Caki2 (cell line): Measurements from ENCODE around the gene PCBP2. TPM values are rescaled to one million over a fixed set of nuclear protein-coding genes. Genes with fewer than 3 reads are reported as not detected.

Experiments
- DNase-seq: peaks from one replicate; pipeline ENCODE4 v3.0.0-alpha.2; 2015; ENCODE audit warnings: low read depth
- in situ Hi-C: cut with HindIII; loops from 2 replicates; pipeline ENCODE4 v1.10.0; 2016; ENCODE audit warnings: low sequenced_read_pairs, low pct_unique_long_range_greater_than_20kb, mixed read lengths
- total RNA-seq: library from RNA; depleted of rRNA; stranded (reverse); fragments of >200 nt; shearing (Covaris generic); gene quantifications from 2 replicates; pipeline ENCODE4 v1.2.3, GENCODE V29; 2014; ENCODE audit warnings: low replicate concordance

The PCBP2 gene
- total RNA-seq, 1 experiment from 2014 or later, result 201 TPM

DNA sequence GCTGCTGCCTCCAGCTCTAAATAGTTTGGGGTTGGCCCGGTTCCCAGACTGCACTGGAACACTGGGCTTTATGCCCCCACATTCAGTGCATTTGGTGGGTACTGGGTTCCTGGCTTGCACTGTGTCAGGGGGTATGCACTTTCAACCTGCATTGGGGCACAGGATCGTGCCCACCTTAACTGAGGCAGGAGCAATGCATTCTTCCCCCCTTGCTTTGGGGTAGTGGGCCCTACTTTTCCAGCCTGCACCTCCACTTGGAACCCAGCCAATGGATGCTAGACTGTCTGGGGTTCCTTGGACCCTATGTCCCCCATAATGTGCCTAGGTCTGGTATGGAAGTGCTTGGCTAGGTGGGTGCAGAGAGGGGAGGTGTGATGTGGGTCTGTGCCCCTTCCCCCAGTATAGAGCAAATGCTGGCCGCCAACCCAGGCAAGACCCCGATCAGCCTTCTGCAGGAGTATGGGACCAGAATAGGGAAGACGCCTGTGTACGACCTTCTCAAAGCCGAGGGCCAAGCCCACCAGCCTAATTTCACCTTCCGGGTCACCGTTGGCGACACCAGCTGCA lies 49.8 kb downstream of the PCBP2 start:
- in situ Hi-C loops, result no loop called here
- DNase-seq, result no peak

- peak; percentile 65 for DNase-seq
- in situ Hi-C loops, result no loop called here
Observed at GRCh38 chr12:53502331-53502730, 50.4 kb downstream of the PCBP2 start.

- in situ Hi-C loops, result no loop called here
- no peak for DNase-seq
Observed at GRCh38 chr12:53502983-53503728, 51.3 kb downstream of the PCBP2 start.

DNA sequence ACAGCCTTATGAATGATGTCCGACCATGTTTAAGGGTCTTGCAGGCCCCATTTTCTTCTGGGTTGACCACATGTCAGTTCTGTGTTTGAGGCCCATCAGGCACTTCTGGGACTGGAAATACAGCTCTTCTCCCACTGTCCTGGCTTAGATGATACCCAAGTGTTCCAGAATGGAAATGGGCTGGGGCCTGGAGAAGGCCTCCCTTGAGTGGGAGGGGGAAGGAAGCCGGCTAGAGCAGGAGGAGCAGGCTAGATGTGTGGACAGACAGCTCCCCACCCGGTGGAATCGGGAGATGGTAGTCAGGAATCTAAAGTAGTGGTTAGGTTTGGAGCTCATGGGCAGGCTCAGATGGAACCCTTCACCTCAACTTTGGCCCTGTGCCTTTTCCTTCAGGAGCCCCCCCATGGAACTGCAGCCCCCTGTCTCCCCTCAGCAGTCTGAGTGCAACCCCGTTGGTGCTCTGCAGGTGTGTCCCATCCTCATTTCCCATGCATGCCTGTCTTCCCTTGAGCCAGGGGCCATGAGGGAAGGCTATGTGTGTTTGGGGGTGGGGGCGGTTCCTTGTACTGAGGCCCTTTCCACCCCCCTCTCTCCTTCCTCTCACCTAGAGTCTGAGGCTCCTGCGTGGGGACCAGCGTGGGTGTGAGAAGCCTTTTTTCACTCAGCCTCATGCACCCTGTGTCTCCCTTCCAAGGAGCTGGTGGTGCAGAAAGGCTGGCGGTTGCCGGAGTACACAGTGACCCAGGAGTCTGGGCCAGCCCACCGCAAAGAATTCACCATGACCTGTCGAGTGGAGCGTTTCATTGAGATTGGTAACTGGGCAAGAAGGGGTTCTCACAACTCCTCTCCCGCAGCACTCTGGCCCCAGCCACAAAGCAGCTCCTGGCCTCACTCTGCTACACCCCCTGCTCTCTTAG lies 52.4 kb downstream of the PCBP2 start:
- in situ Hi-C loops, result no loop called here
- no peak for DNase-seq

GRCh38 chr12:53505086-53505485 lies 53.2 kb downstream of the PCBP2 start:
- DNase-seq, result no peak
- in situ Hi-C loops, result no loop called here

- in situ Hi-C loops, result no loop called here
- DNase-seq, result no peak
Observed at GRCh38 chr12:53505555-53506449, 53.9 kb downstream of the PCBP2 start.

- in situ Hi-C loops, result no loop called here
- no peak for DNase-seq
Observed at GRCh38 chr12:53506450-53506785, 54.5 kb downstream of the PCBP2 start.

DNA sequence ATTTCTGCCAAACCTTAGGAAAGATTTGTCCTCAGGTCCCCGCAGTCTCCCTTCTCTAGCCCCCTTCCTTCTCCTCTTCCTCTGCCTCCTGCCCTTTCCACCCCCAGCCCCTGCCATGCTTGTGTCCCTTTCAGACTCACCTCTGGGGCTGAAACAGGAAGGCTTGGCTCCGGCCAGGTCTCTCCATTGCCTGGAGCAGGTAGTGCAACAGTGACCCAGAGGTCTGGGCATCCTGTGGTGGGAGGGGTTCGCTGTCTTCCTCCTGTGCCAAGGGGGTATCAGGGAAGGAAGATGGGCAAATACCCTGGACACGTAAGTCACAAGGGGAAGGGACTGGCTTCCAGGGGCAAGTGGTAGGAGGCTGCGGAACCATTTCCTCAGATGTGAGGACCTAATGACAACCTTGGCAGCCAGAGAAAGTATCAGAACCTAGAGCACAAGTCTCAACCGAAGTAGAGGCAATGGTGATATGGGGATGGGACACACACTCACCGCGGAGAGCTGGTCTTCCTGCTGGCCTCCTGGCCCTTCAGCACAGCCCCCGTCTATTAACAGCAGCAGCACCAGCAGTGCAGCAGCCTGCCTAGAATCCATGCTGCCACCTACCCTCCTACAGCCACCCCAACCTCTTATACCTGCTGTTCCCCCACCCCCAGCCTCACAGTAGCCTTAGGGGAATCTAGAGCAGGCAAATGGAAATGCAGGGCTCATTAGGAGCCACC lies 55.1 kb downstream of the PCBP2 start, which contains the start of gene NPFF:
Gene NPFF, minus strand, starts transcription at position 604 of the 722 bp plus-strand sequence. Its CDS starts 10 bp downstream, at position 594.
- no peak for DNase-seq
- in situ Hi-C loops, result no loop called here

DNA sequence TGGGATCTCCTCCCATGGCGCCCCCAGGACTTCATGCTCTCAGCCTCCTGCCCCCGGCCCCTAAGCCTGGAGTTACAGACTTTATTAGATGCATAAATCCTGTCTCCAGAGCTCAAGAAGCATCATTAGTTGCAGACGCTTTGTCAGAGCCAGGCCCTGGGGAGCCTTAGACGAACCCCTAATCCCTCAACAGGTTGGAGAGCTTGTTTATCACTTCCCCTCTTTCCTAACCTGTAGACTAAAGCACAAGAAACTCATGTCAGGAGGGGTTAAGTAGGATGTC lies 55.6 kb downstream of the PCBP2 start:
- in situ Hi-C loops, result no loop called here
- DNase-seq, result no peak

- in situ Hi-C loops, result no loop called here
Observed at GRCh38 chr12:53508534-53509170, 56.8 kb downstream of the PCBP2 start.

DNA sequence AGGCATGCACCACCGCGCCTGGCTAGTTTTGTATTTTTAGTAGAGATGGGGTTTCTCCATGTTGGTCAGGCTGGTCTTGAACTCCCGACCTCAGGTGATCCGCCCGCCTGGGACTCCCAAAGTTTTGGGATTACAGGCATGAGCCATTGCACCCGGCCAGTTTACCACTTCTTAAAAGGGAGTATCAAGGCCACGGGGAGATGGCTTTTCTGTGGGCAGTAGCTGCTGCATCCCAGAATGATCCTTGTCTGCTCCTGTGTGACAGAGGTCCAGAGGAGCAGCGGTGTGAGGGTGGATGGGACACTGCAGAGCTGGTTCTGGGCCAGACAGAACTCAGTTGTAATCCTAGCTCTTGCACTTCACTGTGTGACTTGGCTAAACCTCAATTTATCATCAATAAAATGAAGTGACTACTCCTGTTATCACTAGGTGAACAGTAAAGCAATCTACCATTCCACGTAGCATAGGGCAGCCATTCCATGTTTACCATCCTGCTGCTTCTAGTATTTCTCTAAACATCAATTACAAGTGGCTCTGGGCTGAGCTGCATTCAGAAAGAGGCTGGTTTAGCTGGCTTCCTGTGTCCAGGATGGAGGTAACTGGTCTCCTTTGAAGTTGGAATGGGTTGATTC lies 58.4 kb downstream of the PCBP2 start:
- no peak for DNase-seq
- in situ Hi-C loops, result no loop called here

More at GRCh38 chr12:53508534-53509170, 56.8 kb downstream of the PCBP2 start:
- DNase-seq, result peak; percentile 91

- DNase-seq, result no peak
- in situ Hi-C loops, result no loop called here
Observed at GRCh38 chr12:53513712-53514410, 62.0 kb downstream of the PCBP2 start.

- no peak for DNase-seq
- in situ Hi-C loops, result no loop called here
Observed at GRCh38 chr12:53514628-53515290, 62.9 kb downstream of the PCBP2 start.

- no peak for DNase-seq
- in situ Hi-C loops, result no loop called here
Observed at GRCh38 chr12:53515291-53515680, 63.4 kb downstream of the PCBP2 start.

- in situ Hi-C loops, result no loop called here
- DNase-seq, result no peak
Observed at GRCh38 chr12:53516758-53517455, 65.0 kb downstream of the PCBP2 start.
